HL-60 (cell line): ENCODE data around the gene PLOD1.

ENCODE experiments used
- DNase-seq, 2 experiments: peaks; one replicate each; pipeline ENCODE4 v3.0.0-alpha.2; 2010 to 2020; ENCODE audit warnings: low read depth in 1 of 2, low spot score in 1 of 2
- H3K27ac ChIP-seq: fragments of 250-450 bp; sonication (Bioruptor Pico); replicated peaks from 2 replicates; pipeline ENCODE4 v1.5.1; 2020; ENCODE audit warnings: mild to moderate bottlenecking, moderate library complexity
- H3K27me3 ChIP-seq: fragments of 250-450 bp; sonication (Bioruptor Pico); 2 replicates; pipeline ENCODE4 v1.5.1; 2021; ENCODE audit warnings: mild to moderate bottlenecking, moderate library complexity; ENCODE audit not compliant: insufficient read depth, poor library complexity, severe bottlenecking
- H3K4me3 ChIP-seq: replicated peaks from 2 replicates; pipeline ENCODE4 v1.5.1; 2011; ENCODE audit warnings: mild to moderate bottlenecking, control low read depth, low read length; ENCODE audit not compliant: insufficient read depth
- CTCF ChIP-seq: IDR thresholded peaks from one replicate; pipeline ENCODE4 v1.5.1; 2011; ENCODE audit warnings: low read length, control low read depth, inconsistent platforms; ENCODE audit not compliant: insufficient read depth
- GABPA ChIP-seq: IDR thresholded peaks from 2 replicates; pipeline ENCODE4 v1.6.1; 2012; ENCODE audit warnings: low read depth
- POLR2AphosphoS5 ChIP-seq: IDR thresholded peaks from 2 replicates; pipeline ENCODE4 v1.6.1; 2012; ENCODE audit warnings: low read depth
- REST ChIP-seq: IDR thresholded peaks from 2 replicates; pipeline ENCODE4 v1.6.1; 2012; ENCODE audit warnings: low read depth; ENCODE audit not compliant: insufficient replicate concordance
- SPI1 ChIP-seq: IDR thresholded peaks from 2 replicates; pipeline ENCODE4 v1.6.1; 2012; ENCODE audit warnings: low read depth, mild to moderate bottlenecking, borderline replicate concordance

Gene PLOD1

GRCh38 chr1:11991969-11992676, 57.6 kb downstream of the PLOD1 start:
- Histone ChIP-seq H3K27me3 (no peaks in the 10 kb centered on the region), H3K4me3 (no peak overlapping the region), H3K27ac (no peak overlapping the region)
- DNase-seq: no peak
- TF ChIP-seq REST (no peak), SPI1 (no peak), CTCF (no peak), GABPA (no peak), POLR2AphosphoS5 (no peak)

- Histone ChIP-seq H3K27me3 (no peaks in the 10 kb centered on the region), H3K27ac (no peak overlapping the region), H3K4me3 (no peak overlapping the region)
- TF ChIP-seq REST: no peak
- no peak for TF ChIP-seq GABPA
- TF ChIP-seq CTCF: no peak
- no peak for TF ChIP-seq SPI1
- no peak for TF ChIP-seq POLR2AphosphoS5
- no peak for DNase-seq
Measured at GRCh38 chr1:11997081-11997850, 62.7 kb downstream of the PLOD1 start.

GRCh38 chr1:11998636-11999035, 64.1 kb downstream of the PLOD1 start:
- Histone ChIP-seq H3K4me3 (no peak overlapping the region), H3K27me3 (no peaks in the 10 kb centered on the region), H3K27ac (no peak overlapping the region)
- no peak for TF ChIP-seq CTCF
- no peak for TF ChIP-seq REST
- no peak for TF ChIP-seq POLR2AphosphoS5
- TF ChIP-seq GABPA: no peak
- no peak for TF ChIP-seq SPI1
- DNase-seq: no peak
